SK-N-SH treated with all-trans-retinoic acid at 6 μM for 48 hours (cell line): ENCODE results near the gene M1AP.

Experiments used
- ARNTL ChIP-seq: fragments of 450-650 bp; formaldehyde crosslinking; IDR thresholded peaks from 2 replicates; pipeline ENCODE4 v1.5.0; 2020; ENCODE audit warnings: low read depth, mild to moderate bottlenecking, moderate library complexity, borderline replicate concordance
- BACH2 ChIP-seq: fragments of 250-450 bp; sonication (Bioruptor Pico); IDR thresholded peaks from 2 replicates; pipeline ENCODE4 v1.9.0; 2021; ENCODE audit warnings: mild to moderate bottlenecking, borderline replicate concordance
- RARB ChIP-seq: fragments of 250-450 bp; sonication (Bioruptor Pico); IDR thresholded peaks from 2 replicates; pipeline ENCODE4 v1.8.0; 2021; ENCODE audit warnings: mild to moderate bottlenecking, moderate library complexity
- TCF4 ChIP-seq: fragments of 250-450 bp; sonication (Bioruptor Pico); IDR thresholded peaks from 2 replicates; pipeline ENCODE4 v1.8.0; 2021; ENCODE audit warnings: mild to moderate bottlenecking, moderate library complexity, borderline replicate concordance
- TOX ChIP-seq: fragments of 250-450 bp; sonication (Bioruptor Pico); IDR thresholded peaks from 2 replicates; pipeline ENCODE4 v1.8.0; 2021; ENCODE audit warnings: mild to moderate bottlenecking, moderate library complexity, borderline replicate concordance
- ZC3H10 ChIP-seq: fragments of 250-450 bp; sonication (Bioruptor Pico); IDR thresholded peaks from 2 replicates; pipeline ENCODE4 v1.5.1; 2021; ENCODE audit warnings: mild to moderate bottlenecking, moderate library complexity
- ZFP3 ChIP-seq: fragments of 250-450 bp; sonication (Bioruptor Pico); IDR thresholded peaks from 2 replicates; pipeline ENCODE4 v1.5.0; 2020; ENCODE audit warnings: mild to moderate bottlenecking, moderate library complexity
- ZFP30 ChIP-seq: fragments of 450-650 bp; formaldehyde crosslinking; IDR thresholded peaks from 2 replicates; pipeline ENCODE4 v1.5.0; 2022; ENCODE audit warnings: mild to moderate bottlenecking, moderate library complexity
- ZNF565 ChIP-seq: fragments of 450-650 bp; formaldehyde crosslinking; conservative IDR thresholded peaks from 2 replicates; pipeline ENCODE4 v1.5.0; 2020; ENCODE audit warnings: low read depth, mild to moderate bottlenecking, moderate library complexity
- ZNF70 ChIP-seq: fragments of 450-650 bp; formaldehyde crosslinking; IDR thresholded peaks from 2 replicates; pipeline ENCODE4 v1.5.0; 2020; ENCODE audit warnings: mild to moderate bottlenecking, moderate library complexity
- TF ChIP-seq, protein P1 (sequence below): fragments of 250-450 bp; sonication (Bioruptor Pico); IDR thresholded peaks from 2 replicates; pipeline ENCODE4 v1.5.1; 2021; ENCODE audit warnings: mild to moderate bottlenecking, moderate library complexity
- TF ChIP-seq, protein P2 (sequence below): fragments of 250-450 bp; sonication (Bioruptor Pico); IDR thresholded peaks from 2 replicates; pipeline ENCODE4 v1.5.1; 2020; ENCODE audit warnings: low read depth, mild to moderate bottlenecking, moderate library complexity
- TF ChIP-seq, protein P3 (sequence below): fragments of 250-450 bp; sonication (Bioruptor Pico); IDR thresholded peaks from 2 replicates; pipeline ENCODE4 v1.8.0; 2020; ENCODE audit warnings: mild to moderate bottlenecking, moderate library complexity, borderline replicate concordance
- TF ChIP-seq, protein P4 (sequence below): fragments of 250-450 bp; sonication (Bioruptor Pico); IDR thresholded peaks from 2 replicates; pipeline ENCODE4 v1.5.0; 2020; ENCODE audit warnings: mild to moderate bottlenecking, moderate library complexity

DNA sequence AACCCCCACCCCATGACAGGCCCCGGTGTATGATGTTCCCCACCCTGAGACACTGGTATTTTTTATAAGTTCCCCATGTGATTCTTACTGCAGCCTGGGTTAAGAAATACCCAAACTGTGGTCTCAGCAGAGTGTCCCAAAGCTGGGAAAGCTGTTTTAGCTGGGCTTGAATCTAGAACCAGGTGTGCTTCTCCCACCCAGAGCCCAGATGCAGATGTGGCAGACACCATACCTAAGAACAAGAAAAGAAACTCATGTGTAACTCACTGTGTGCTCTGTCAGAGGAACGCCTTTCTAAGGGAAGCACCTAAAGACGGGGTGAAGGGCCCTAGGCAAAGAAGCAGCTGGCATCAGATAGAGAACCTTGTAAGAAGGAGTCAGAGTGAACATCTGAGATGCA is 69.7 kb downstream of the M1AP start:
- TF ChIP-seq BACH2 (CRISPR knock-in tag) = no peak
- TF ChIP-seq, protein P1, sequence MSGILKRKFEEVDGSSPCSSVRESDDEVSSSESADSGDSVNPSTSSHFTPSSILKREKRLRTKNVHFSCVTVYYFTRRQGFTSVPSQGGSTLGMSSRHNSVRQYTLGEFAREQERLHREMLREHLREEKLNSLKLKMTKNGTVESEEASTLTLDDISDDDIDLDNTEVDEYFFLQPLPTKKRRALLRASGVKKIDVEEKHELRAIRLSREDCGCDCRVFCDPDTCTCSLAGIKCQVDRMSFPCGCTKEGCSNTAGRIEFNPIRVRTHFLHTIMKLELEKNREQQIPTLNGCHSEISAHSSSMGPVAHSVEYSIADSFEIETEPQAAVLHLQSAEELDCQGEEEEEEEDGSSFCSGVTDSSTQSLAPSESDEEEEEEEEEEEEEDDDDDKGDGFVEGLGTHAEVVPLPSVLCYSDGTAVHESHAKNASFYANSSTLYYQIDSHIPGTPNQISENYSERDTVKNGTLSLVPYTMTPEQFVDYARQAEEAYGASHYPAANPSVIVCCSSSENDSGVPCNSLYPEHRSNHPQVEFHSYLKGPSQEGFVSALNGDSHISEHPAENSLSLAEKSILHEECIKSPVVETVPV (CRISPR knock-in tag) = no peak
- no peak for TF ChIP-seq RARB (CRISPR knock-in tag)
- TF ChIP-seq TCF4 (CRISPR knock-in tag) = no peak
- TF ChIP-seq ZC3H10 (CRISPR knock-in tag) = no peak
- TF ChIP-seq, protein P2, sequence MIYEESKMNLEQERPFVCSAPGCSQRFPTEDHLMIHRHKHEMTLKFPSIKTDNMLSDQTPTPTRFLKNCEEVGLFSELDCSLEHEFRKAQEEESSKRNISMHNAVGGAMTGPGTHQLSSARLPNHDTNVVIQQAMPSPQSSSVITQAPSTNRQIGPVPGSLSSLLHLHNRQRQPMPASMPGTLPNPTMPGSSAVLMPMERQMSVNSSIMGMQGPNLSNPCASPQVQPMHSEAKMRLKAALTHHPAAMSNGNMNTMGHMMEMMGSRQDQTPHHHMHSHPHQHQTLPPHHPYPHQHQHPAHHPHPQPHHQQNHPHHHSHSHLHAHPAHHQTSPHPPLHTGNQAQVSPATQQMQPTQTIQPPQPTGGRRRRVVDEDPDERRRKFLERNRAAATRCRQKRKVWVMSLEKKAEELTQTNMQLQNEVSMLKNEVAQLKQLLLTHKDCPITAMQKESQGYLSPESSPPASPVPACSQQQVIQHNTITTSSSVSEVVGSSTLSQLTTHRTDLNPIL (CRISPR knock-in tag) = no peak
- TF ChIP-seq, protein P3, sequence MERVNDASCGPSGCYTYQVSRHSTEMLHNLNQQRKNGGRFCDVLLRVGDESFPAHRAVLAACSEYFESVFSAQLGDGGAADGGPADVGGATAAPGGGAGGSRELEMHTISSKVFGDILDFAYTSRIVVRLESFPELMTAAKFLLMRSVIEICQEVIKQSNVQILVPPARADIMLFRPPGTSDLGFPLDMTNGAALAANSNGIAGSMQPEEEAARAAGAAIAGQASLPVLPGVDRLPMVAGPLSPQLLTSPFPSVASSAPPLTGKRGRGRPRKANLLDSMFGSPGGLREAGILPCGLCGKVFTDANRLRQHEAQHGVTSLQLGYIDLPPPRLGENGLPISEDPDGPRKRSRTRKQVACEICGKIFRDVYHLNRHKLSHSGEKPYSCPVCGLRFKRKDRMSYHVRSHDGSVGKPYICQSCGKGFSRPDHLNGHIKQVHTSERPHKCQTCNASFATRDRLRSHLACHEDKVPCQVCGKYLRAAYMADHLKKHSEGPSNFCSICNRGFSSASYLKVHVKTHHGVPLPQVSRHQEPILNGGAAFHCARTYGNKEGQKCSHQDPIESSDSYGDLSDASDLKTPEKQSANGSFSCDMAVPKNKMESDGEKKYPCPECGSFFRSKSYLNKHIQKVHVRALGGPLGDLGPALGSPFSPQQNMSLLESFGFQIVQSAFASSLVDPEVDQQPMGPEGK = no peak
- TF ChIP-seq, protein P4, sequence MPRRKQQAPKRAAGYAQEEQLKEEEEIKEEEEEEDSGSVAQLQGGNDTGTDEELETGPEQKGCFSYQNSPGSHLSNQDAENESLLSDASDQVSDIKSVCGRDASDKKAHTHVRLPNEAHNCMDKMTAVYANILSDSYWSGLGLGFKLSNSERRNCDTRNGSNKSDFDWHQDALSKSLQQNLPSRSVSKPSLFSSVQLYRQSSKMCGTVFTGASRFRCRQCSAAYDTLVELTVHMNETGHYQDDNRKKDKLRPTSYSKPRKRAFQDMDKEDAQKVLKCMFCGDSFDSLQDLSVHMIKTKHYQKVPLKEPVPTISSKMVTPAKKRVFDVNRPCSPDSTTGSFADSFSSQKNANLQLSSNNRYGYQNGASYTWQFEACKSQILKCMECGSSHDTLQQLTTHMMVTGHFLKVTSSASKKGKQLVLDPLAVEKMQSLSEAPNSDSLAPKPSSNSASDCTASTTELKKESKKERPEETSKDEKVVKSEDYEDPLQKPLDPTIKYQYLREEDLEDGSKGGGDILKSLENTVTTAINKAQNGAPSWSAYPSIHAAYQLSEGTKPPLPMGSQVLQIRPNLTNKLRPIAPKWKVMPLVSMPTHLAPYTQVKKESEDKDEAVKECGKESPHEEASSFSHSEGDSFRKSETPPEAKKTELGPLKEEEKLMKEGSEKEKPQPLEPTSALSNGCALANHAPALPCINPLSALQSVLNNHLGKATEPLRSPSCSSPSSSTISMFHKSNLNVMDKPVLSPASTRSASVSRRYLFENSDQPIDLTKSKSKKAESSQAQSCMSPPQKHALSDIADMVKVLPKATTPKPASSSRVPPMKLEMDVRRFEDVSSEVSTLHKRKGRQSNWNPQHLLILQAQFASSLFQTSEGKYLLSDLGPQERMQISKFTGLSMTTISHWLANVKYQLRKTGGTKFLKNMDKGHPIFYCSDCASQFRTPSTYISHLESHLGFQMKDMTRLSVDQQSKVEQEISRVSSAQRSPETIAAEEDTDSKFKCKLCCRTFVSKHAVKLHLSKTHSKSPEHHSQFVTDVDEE (CRISPR knock-in tag) = no peak
- no peak for TF ChIP-seq ZNF70 (CRISPR knock-in tag)
- no peak for TF ChIP-seq ZNF565
- TF ChIP-seq ARNTL (CRISPR knock-in tag) = no peak
- TF ChIP-seq ZFP30 = no peak
- no peak for TF ChIP-seq ZFP3
- TF ChIP-seq TOX = no peak
